ENCODE results near the gene GLUD1.
"Not testable (repeated sequence)": the region's sequence is repeated elsewhere in the genome, so short reads cannot be mapped to it uniquely, and the experiment has no call there.

GRCh38 chr10:87123351-87123750 lies 28.7 kb upstream of the GLUD1 start:
- TF ChIP-seq, protein P1, sequence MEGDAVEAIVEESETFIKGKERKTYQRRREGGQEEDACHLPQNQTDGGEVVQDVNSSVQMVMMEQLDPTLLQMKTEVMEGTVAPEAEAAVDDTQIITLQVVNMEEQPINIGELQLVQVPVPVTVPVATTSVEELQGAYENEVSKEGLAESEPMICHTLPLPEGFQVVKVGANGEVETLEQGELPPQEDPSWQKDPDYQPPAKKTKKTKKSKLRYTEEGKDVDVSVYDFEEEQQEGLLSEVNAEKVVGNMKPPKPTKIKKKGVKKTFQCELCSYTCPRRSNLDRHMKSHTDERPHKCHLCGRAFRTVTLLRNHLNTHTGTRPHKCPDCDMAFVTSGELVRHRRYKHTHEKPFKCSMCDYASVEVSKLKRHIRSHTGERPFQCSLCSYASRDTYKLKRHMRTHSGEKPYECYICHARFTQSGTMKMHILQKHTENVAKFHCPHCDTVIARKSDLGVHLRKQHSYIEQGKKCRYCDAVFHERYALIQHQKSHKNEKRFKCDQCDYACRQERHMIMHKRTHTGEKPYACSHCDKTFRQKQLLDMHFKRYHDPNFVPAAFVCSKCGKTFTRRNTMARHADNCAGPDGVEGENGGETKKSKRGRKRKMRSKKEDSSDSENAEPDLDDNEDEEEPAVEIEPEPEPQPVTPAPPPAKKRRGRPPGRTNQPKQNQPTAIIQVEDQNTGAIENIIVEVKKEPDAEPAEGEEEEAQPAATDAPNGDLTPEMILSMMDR (conservative IDR thresholded peaks at IDR 0.05 in 1 of 2, IDR thresholded peaks at IDR 0.05 in 1 of 2; ENCODE audit: low read depth in 1 of 2, low read length in 2 of 2): not testable (repeated sequence)
- TF ChIP-seq EZH2 (IDR thresholded peaks at IDR 0.05; ENCODE audit: low read length, missing control alignments): not testable (repeated sequence)

Data from fibroblast of lung (primary cell).